WTC11 (cell line): Measurements from ENCODE around the gene CELSR2.

Experiments used
- ATF6 ChIP-seq: sonication (generic); formaldehyde crosslinking; IDR thresholded peaks from 2 replicates; pipeline ENCODE4 v1.8.1; 2023; ENCODE audit warnings: mild to moderate bottlenecking, missing genetic modification reagents
- CBFB ChIP-seq: sonication (generic); formaldehyde crosslinking; IDR thresholded peaks from 2 replicates; pipeline ENCODE4 v1.8.1; 2022; ENCODE audit warnings: mild to moderate bottlenecking, low read depth, missing genetic modification reagents
- CTCF ChIP-seq: fragments of 200-600 bp; IDR thresholded peaks from 2 replicates; pipeline ENCODE4 v1.8.0; 2022; ENCODE audit warnings: antibody characterized with exemption
- E2F1 ChIP-seq: sonication (generic); formaldehyde crosslinking; IDR thresholded peaks from 2 replicates; pipeline ENCODE4 v1.8.0; 2022; ENCODE audit warnings: mild to moderate bottlenecking, missing genetic modification reagents
- ETV6 ChIP-seq: sonication (generic); formaldehyde crosslinking; IDR thresholded peaks from 2 replicates; pipeline ENCODE4 v1.8.1; 2022; ENCODE audit warnings: mild to moderate bottlenecking, missing genetic modification reagents
- FOXJ3 ChIP-seq: sonication (generic); formaldehyde crosslinking; IDR thresholded peaks from 2 replicates; pipeline ENCODE4 v1.9.0; 2021; ENCODE audit warnings: missing genetic modification reagents, mild to moderate bottlenecking, borderline replicate concordance
- FOXK1 ChIP-seq: sonication (generic); formaldehyde crosslinking; IDR thresholded peaks from 2 replicates; pipeline ENCODE4 v1.8.0; 2022; ENCODE audit warnings: mild to moderate bottlenecking, moderate library complexity, missing genetic modification reagents
- IRF2 ChIP-seq: sonication (generic); formaldehyde crosslinking; IDR thresholded peaks from 2 replicates; pipeline ENCODE4 v1.8.0; 2022; ENCODE audit warnings: low read depth, missing genetic modification reagents, borderline replicate concordance
- JUN ChIP-seq: sonication (generic); formaldehyde crosslinking; IDR thresholded peaks from 2 replicates; pipeline ENCODE4 v1.8.0; 2023; ENCODE audit warnings: mild to moderate bottlenecking, missing genetic modification reagents
- MAX ChIP-seq: sonication (generic); formaldehyde crosslinking; IDR thresholded peaks from 2 replicates; pipeline ENCODE4 v1.8.0; 2022; ENCODE audit warnings: mild to moderate bottlenecking, missing genetic modification reagents
- PRDM15 ChIP-seq: sonication (generic); formaldehyde crosslinking; IDR thresholded peaks from 2 replicates; pipeline ENCODE4 v1.8.0; 2022; ENCODE audit warnings: missing genetic modification reagents
- USF1 ChIP-seq: sonication (generic); formaldehyde crosslinking; IDR thresholded peaks from 2 replicates; pipeline ENCODE4 v1.8.0; 2022; ENCODE audit warnings: mild to moderate bottlenecking, missing genetic modification reagents
- ZNF219 ChIP-seq: sonication (generic); formaldehyde crosslinking; IDR thresholded peaks from 2 replicates; pipeline ENCODE4 v1.8.0; 2023; ENCODE audit warnings: missing genetic modification reagents, mild to moderate bottlenecking, borderline replicate concordance
- ZNF532 ChIP-seq: fragments of 250-450 bp; sonication (Bioruptor Pico); IDR thresholded peaks from 2 replicates; pipeline ENCODE4 v1.9.0; 2021; ENCODE audit warnings: mild to moderate bottlenecking, borderline replicate concordance

GRCh38 chr1:109239047-109239408 lies 10.3 kb upstream of the CELSR2 start:
- TF ChIP-seq CTCF, result no peak
- TF ChIP-seq IRF2, result no peak
- no peak for TF ChIP-seq JUN
- TF ChIP-seq USF1, result no peak
- TF ChIP-seq MAX (CRISPR knock-in tag), result no peak
- no peak for TF ChIP-seq ZNF532
- no peak for TF ChIP-seq FOXK1 (CRISPR knock-in tag)
- no peak for TF ChIP-seq E2F1
- no peak for TF ChIP-seq PRDM15 (CRISPR knock-in tag)
- no peak for TF ChIP-seq FOXJ3 (CRISPR knock-in tag)
- TF ChIP-seq CBFB, result no peak
- no peak for TF ChIP-seq ATF6
- no peak for TF ChIP-seq ETV6 (CRISPR knock-in tag)
- TF ChIP-seq ZNF219, result no peak
